Middle frontal gyrus (tissue), 1 donor: ENCODE data around the gene POU6F2.
A peak's percentile ranks its signal among the peaks of the same experiment; 100 is the strongest.

Source experiments
- DNase-seq: peaks from one replicate; pipeline ENCODE4 v3.0.0-alpha.2; 2015; ENCODE audit warnings: low spot score; ENCODE audit errors: extremely low spot score

POU6F2 gene

GRCh38 chr7:39248692-39249090 is 271.0 kb downstream of the POU6F2 start:
- no peak for DNase-seq

GRCh38 chr7:39249635-39250152 is 272.0 kb downstream of the POU6F2 start:
- DNase-seq, result no peak

GRCh38 chr7:39252916-39253315 is 275.2 kb downstream of the POU6F2 start:
- no peak for DNase-seq

- no peak for DNase-seq
Observed at GRCh38 chr7:39259391-39260003, 281.8 kb downstream of the POU6F2 start.

- no peak for DNase-seq
Observed at GRCh38 chr7:39260279-39260844, 282.7 kb downstream of the POU6F2 start.

- DNase-seq, result no peak
Observed at GRCh38 chr7:39261771-39262170, 284.1 kb downstream of the POU6F2 start.

GRCh38 chr7:39265641-39266591 is 288.2 kb downstream of the POU6F2 start:
- DNase-seq, result no peak

- DNase-seq, result no peak
Observed at GRCh38 chr7:39269034-39269433, 291.3 kb downstream of the POU6F2 start.

- no peak for DNase-seq
Observed at GRCh38 chr7:39270018-39270417, 292.3 kb downstream of the POU6F2 start.

GRCh38 chr7:39271402-39271801 is 293.7 kb downstream of the POU6F2 start:
- DNase-seq, result peak; percentile 12

GRCh38 chr7:39272111-39272510 is 294.4 kb downstream of the POU6F2 start:
- no peak for DNase-seq

- no peak for DNase-seq
Observed at GRCh38 chr7:39272691-39273090, 295.0 kb downstream of the POU6F2 start.

GRCh38 chr7:39280337-39280736 is 302.6 kb downstream of the POU6F2 start:
- DNase-seq, result no peak

- DNase-seq, result no peak
Observed at GRCh38 chr7:39285256-39285655, 307.5 kb downstream of the POU6F2 start.

GRCh38 chr7:39288303-39288702 is 310.6 kb downstream of the POU6F2 start:
- no peak for DNase-seq

GRCh38 chr7:39291628-39292410 is 314.1 kb downstream of the POU6F2 start:
- no peak for DNase-seq

GRCh38 chr7:39293056-39293823 is 315.5 kb downstream of the POU6F2 start:
- DNase-seq, result no peak

- DNase-seq, result no peak
Observed at GRCh38 chr7:39294022-39294421, 316.3 kb downstream of the POU6F2 start.

- no peak for DNase-seq
Observed at GRCh38 chr7:39295796-39296195, 318.1 kb downstream of the POU6F2 start.

GRCh38 chr7:39299695-39300094 is 322.0 kb downstream of the POU6F2 start:
- no peak for DNase-seq

- DNase-seq, result no peak
Observed at GRCh38 chr7:39300276-39300675, 322.6 kb downstream of the POU6F2 start.
